Loucy (cell line): ENCODE results near the gene GALNT18.

ENCODE experiments used
- H2AFZ ChIP-seq: fragments of 200-600 bp; sonication (generic); 2 replicates; pipeline ENCODE4 v1.6.0; 2016; ENCODE audit warnings: antibody characterized with exemption, mild to moderate bottlenecking, low read length, moderate library complexity
- H3F3A ChIP-seq: fragments of 200-600 bp; 2 replicates; pipeline ENCODE4 v1.6.0; 2016; ENCODE audit warnings: antibody characterized with exemption, low read depth, mild to moderate bottlenecking
- H3K27me3 ChIP-seq: fragments of 200-600 bp; sonication (generic); 2 replicates; pipeline ENCODE4 v1.6.1; 2014; ENCODE audit warnings: low read length, mild to moderate bottlenecking; ENCODE audit not compliant: insufficient read depth, poor library complexity, severe bottlenecking
- H3K36me3 ChIP-seq: fragments of 200-600 bp; sonication (generic); 2 replicates; pipeline ENCODE4 v1.6.1; 2016; ENCODE audit warnings: low read length; ENCODE audit not compliant: insufficient read depth
- H3K4me1 ChIP-seq: fragments of 200-600 bp; sonication (generic); 2 replicates; pipeline ENCODE4 v1.5.1; 2014; ENCODE audit warnings: low read length, mild to moderate bottlenecking; ENCODE audit not compliant: insufficient read depth, poor library complexity, severe bottlenecking
- H3K4me2 ChIP-seq: fragments of 200-600 bp; sonication (generic); 2 replicates; pipeline ENCODE4 v1.6.0; 2014; ENCODE audit warnings: antibody characterized with exemption, low read length, low read depth, mild to moderate bottlenecking; ENCODE audit not compliant: poor library complexity, severe bottlenecking
- H3K4me3 ChIP-seq: fragments of 200-600 bp; sonication (generic); 2 replicates; pipeline ENCODE4 v1.5.1; 2014; ENCODE audit warnings: low read length, mild to moderate bottlenecking, mixed read lengths; ENCODE audit not compliant: poor library complexity, severe bottlenecking
- H3K79me2 ChIP-seq: fragments of 200-600 bp; sonication (generic); 2 replicates; pipeline ENCODE4 v1.6.1; 2014; ENCODE audit warnings: low read length; ENCODE audit not compliant: insufficient read depth
- H3K9ac ChIP-seq: fragments of 200-600 bp; sonication (generic); 2 replicates; pipeline ENCODE4 v1.6.0; 2014; ENCODE audit warnings: mild to moderate bottlenecking, low read depth, low read length, moderate library complexity; ENCODE audit not compliant: poor library complexity, severe bottlenecking
- H3K9me2 ChIP-seq: fragments of 200-600 bp; sonication (generic); replicated peaks from 2 replicates; pipeline ENCODE4 v1.6.1; 2016; ENCODE audit warnings: low read depth, low read length, mixed read lengths
- H3K9me3 ChIP-seq: fragments of 200-600 bp; sonication (generic); 2 replicates; pipeline ENCODE4 v1.6.1; 2014; ENCODE audit warnings: mild to moderate bottlenecking, antibody characterized with exemption, low read length, low read depth; ENCODE audit not compliant: insufficient read depth
- H4K20me1 ChIP-seq: fragments of 200-600 bp; sonication (generic); 2 replicates; pipeline ENCODE4 v1.6.0; 2014; ENCODE audit warnings: antibody characterized with exemption, low read length, mild to moderate bottlenecking; ENCODE audit not compliant: insufficient read depth, poor library complexity, severe bottlenecking
- CTCF ChIP-seq: fragments of 200-600 bp; sonication (generic); conservative IDR thresholded peaks from 2 replicates; pipeline ENCODE4 v1.5.1; 2014; ENCODE audit warnings: mild to moderate bottlenecking, antibody characterized with exemption, low read length
- EZH2phosphoT487 ChIP-seq: fragments of 200-600 bp; IDR thresholded peaks from 2 replicates; pipeline ENCODE4 v1.6.1; 2018; ENCODE audit warnings: antibody characterized with exemption, mild to moderate bottlenecking, moderate library complexity, borderline replicate concordance

The GALNT18 gene

GRCh38 chr11:11332141-11332710, 289.6 kb downstream of the GALNT18 start:
- Histone ChIP-seq H3F3A (no peaks in the 10 kb centered on the region), H3K4me3 (no peak overlapping the region), H3K79me2 (no peaks in the 10 kb centered on the region), H3K4me1 (peaks cover 7% of the 10 kb centered on the region), H2AFZ (no peak overlapping the region), H3K9ac (no peak overlapping the region), H3K4me2 (no peak overlapping the region), H3K9me2 (no peaks in the 10 kb centered on the region), H3K9me3 (no peaks in the 10 kb centered on the region), H4K20me1 (no peaks in the 10 kb centered on the region), H3K36me3 (no peaks in the 10 kb centered on the region), H3K27me3 (no peaks in the 10 kb centered on the region)
- TF ChIP-seq EZH2phosphoT487 (no peak), CTCF (no peak)

- TF ChIP-seq CTCF, result no peak
- TF ChIP-seq EZH2phosphoT487, result no peak
- Histone ChIP-seq H3K79me2 (no peaks in the 10 kb centered on the region), H3K9ac (no peak overlapping the region), H4K20me1 (no peaks in the 10 kb centered on the region), H3K9me3 (no peaks in the 10 kb centered on the region), H3K9me2 (no peaks in the 10 kb centered on the region), H3F3A (no peaks in the 10 kb centered on the region), H3K4me3 (no peak overlapping the region), H3K4me2 (no peak overlapping the region), H3K4me1 (no peaks in the 10 kb centered on the region), H3K36me3 (no peaks in the 10 kb centered on the region), H3K27me3 (no peaks in the 10 kb centered on the region), H2AFZ (no peak overlapping the region)
Measured at GRCh38 chr11:11329062-11329806, 292.6 kb downstream of the GALNT18 start.

GRCh38 chr11:11324090-11324489, 297.7 kb downstream of the GALNT18 start:
- Histone ChIP-seq H3F3A (no peaks in the 10 kb centered on the region), H4K20me1 (no peaks in the 10 kb centered on the region), H3K9me2 (no peaks in the 10 kb centered on the region), H3K27me3 (no peaks in the 10 kb centered on the region), H2AFZ (no peak overlapping the region), H3K79me2 (no peaks in the 10 kb centered on the region), H3K4me3 (no peak overlapping the region), H3K4me2 (no peak overlapping the region), H3K36me3 (no peaks in the 10 kb centered on the region), H3K4me1 (no peaks in the 10 kb centered on the region), H3K9ac (no peak overlapping the region), H3K9me3 (no peaks in the 10 kb centered on the region)
- TF ChIP-seq CTCF, result no peak
- TF ChIP-seq EZH2phosphoT487, result no peak
